Gastrocnemius medialis (tissue), 4 donors: Measurements from ENCODE around the gene HOXD12. TPM values are rescaled to one million over a fixed set of nuclear protein-coding genes. Genes with fewer than 3 reads are reported as not detected.

Source experiments
- ATAC-seq, 2 donors: fragments of 150-250 bp; one replicate each; pipeline ENCODE4 v1.9.1; 2016
- DNase-seq, 2 donors: peaks; one replicate each; pipeline ENCODE4 v3.0.0-alpha.2; 2019
- H3K27ac ChIP-seq, 4 donors: fragments of 200-600 bp; sonication (generic); 1 replicate in 1 of 4; 2 replicates in 3 of 4; pipeline ENCODE4 v1.5.1; 2016 to 2018; ENCODE audit warnings: mild to moderate bottlenecking in 2 of 4, moderate library complexity in 1 of 4
- H3K27me3 ChIP-seq, 3 donors: fragments of 200-600 bp; sonication (generic) in 2 of 3; 1 replicate in 1 of 3; 2 replicates in 2 of 3; pipeline versions ENCODE4 v1.5.1 to v1.6.0; 2016 to 2019; ENCODE audit warnings: mild to moderate bottlenecking in 1 of 3, moderate library complexity in 1 of 3
- H3K36me3 ChIP-seq, 2 donors: fragments of 200-600 bp; sonication (generic) in 1 of 2; one replicate each; pipeline ENCODE4 v1.5.1; 2017 to 2018
- H3K4me1 ChIP-seq, 2 donors: fragments of 200-600 bp; sonication (generic) in 1 of 2; one replicate each; pipeline ENCODE4 v1.5.1; 2016 to 2017; ENCODE audit warnings: mild to moderate bottlenecking in 2 of 2
- H3K4me3 ChIP-seq, 4 donors: fragments of 200-600 bp; sonication (generic) in 3 of 4; 1 replicate in 1 of 4; 2 replicates in 3 of 4; pipeline ENCODE4 v1.5.1; 2016 to 2019; ENCODE audit warnings: mild to moderate bottlenecking in 2 of 4
- H3K9me3 ChIP-seq, 3 donors: fragments of 200-600 bp; sonication (generic) in 2 of 3; 1 replicate in 1 of 3; 2 replicates in 2 of 3; pipeline ENCODE4 v1.5.1; 2016 to 2019
- POLR2A ChIP-seq, 2 donors: fragments of 450-650 bp; IDR thresholded peaks; one replicate each; pipeline ENCODE4 v1.6.1; 2017; ENCODE audit warnings: antibody characterized with exemption in 2 of 2, mild to moderate bottlenecking in 2 of 2, moderate library complexity in 2 of 2
- in situ Hi-C, 4 donors: fragments of 200-750 bp; cut with MboI; loops; one replicate each; pipeline versions ENCODE4 v1.15.0 to v1.8.0; 2017; ENCODE audit warnings: low sequenced_read_pairs in 4 of 4
- intact Hi-C: fragments of 100-400 bp; cut with DNase I; formaldehyde crosslinking; loops from one replicate; pipeline ENCODE4 v1.15.1; 2023; ENCODE audit warnings: low total_unique reads
- total RNA-seq, 4 donors: library from RNA; depleted of rRNA; stranded (reverse); fragments of >200 nt; gene quantifications; one replicate each; pipeline versions ENCODE4 v1.1.0 to v1.2.3, GENCODE V29; 2016
- TF ChIP-seq, protein P1 (sequence below), 5 experiments: fragments of 450-650 bp in 3 of 5; fragments of 200-600 bp in 2 of 5; sonication (generic) in 2 of 5; IDR thresholded peaks in 4 of 5; conservative IDR thresholded peaks in 1 of 5; 1 replicate in 4 of 5; 2 replicates in 1 of 5; pipeline ENCODE4 v1.5.1; 2016 to 2019; ENCODE audit warnings: antibody characterized with exemption in 5 of 5, mild to moderate bottlenecking in 3 of 5, moderate library complexity in 3 of 5

Gene HOXD12
- total RNA-seq, 4 donors from 2014 or later, result not detected

- peak overlapping the region; percentile 61 to 80 (median 74) for H3K4me3 ChIP-seq
- H3K27me3 ChIP-seq, result peaks cover 0 to 20% (median 19%) of the 10 kb centered on the region in 3 donors
- H3K36me3 ChIP-seq, result no peaks in the 10 kb centered on the region
- no peak for ATAC-seq
- no peaks in the 10 kb centered on the region for H3K9me3 ChIP-seq
- no peak for DNase-seq
- intact Hi-C loops (no loop called here), in situ Hi-C loops (loop anchor here in 3 of 4 donors (25.0 kb wide), 2 partner anchors 673 to 1023 kb away; no protein-coding TSS in a partner anchor)
- H3K4me1 ChIP-seq, result peaks cover 17 to 22% of the 10 kb centered on the region in 2 donors
- TF ChIP-seq POLR2A (IDR thresholded peaks at IDR 0.05), result no peak
- TF ChIP-seq, protein P1, sequence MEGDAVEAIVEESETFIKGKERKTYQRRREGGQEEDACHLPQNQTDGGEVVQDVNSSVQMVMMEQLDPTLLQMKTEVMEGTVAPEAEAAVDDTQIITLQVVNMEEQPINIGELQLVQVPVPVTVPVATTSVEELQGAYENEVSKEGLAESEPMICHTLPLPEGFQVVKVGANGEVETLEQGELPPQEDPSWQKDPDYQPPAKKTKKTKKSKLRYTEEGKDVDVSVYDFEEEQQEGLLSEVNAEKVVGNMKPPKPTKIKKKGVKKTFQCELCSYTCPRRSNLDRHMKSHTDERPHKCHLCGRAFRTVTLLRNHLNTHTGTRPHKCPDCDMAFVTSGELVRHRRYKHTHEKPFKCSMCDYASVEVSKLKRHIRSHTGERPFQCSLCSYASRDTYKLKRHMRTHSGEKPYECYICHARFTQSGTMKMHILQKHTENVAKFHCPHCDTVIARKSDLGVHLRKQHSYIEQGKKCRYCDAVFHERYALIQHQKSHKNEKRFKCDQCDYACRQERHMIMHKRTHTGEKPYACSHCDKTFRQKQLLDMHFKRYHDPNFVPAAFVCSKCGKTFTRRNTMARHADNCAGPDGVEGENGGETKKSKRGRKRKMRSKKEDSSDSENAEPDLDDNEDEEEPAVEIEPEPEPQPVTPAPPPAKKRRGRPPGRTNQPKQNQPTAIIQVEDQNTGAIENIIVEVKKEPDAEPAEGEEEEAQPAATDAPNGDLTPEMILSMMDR (IDR thresholded peaks at IDR 0.05 in 4 of 5, conservative IDR thresholded peaks at IDR 0.05 in 1 of 5), result no peak
- H3K27ac ChIP-seq, result peak overlapping the region; percentile 81 to 89 (median 86)
Measured at GRCh38 chr2:176138923-176139660, 39.5 kb downstream of the HOXD12 start.

DNA sequence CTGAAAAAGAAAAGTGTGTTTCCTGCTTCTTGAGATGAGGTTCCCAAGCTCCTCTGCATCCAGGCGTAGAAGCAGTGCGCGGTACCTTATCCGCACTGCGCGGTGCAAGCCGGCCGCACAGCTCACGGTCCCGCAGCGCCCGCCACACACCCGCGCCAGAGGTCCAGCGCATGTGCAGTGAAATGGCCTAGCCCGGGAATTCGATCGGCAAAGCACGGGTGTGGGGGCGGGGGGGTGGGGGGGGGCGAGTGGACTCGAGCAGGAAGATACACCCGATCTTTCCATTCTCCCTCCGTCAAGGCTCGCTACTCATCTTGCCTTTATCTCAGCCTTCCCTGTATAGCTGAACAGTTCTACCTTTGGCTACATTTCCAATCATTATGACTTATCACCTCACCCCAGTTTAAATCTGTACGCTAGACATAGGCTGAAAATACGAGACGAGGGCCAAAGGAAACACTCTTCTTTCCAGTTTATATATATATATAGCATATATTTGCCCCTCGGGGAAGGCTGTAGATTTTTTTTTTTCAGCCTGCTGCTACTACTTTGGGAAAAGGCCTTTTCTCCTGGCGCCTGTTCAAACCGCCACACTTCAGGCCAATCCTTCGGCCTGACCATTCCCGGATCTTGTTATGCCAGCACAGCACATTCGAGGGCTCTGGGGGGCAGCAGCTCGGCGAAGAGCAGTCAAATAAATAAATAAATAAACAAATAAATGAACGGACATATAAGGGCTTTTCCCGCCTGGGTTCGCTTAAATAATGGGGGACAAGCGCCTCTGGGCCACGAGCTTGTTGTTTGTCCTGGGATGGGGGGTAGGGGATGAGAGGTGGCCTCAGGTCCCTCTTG is 40.3 kb downstream of the HOXD12 start:
- no peak for DNase-seq
- in situ Hi-C loops, result loop anchor here in 3 of 4 donors (5.0 to 25.0 kb wide), 5 partner anchors 312 to 1022 kb away; no protein-coding TSS in a partner anchor
- peak overlapping the region; percentile 61 to 80 (median 74) for H3K4me3 ChIP-seq
- intact Hi-C loops, result loop anchor here (1.0 to 5.0 kb wide), 5 partner anchors 47 to 498 kb away; partner anchors contain the start of genes HOXD1 and MTX2
- no peaks in the 10 kb centered on the region for H3K9me3 ChIP-seq
- H3K27ac ChIP-seq, result peak overlapping the region; percentile 81 to 89 (median 86)
- peak; percentile 18 to 19 for ATAC-seq
- TF ChIP-seq POLR2A (IDR thresholded peaks at IDR 0.05), result peak in 1 of 2 donors; percentile 19
- TF ChIP-seq, protein P1 (IDR thresholded peaks at IDR 0.05 in 4 of 5, conservative IDR thresholded peaks at IDR 0.05 in 1 of 5), result no peak
- H3K36me3 ChIP-seq, result no peaks in the 10 kb centered on the region
- peaks cover 0 to 20% (median 19%) of the 10 kb centered on the region in 3 donors for H3K27me3 ChIP-seq
- H3K4me1 ChIP-seq, result peaks cover 16 to 20% of the 10 kb centered on the region in 2 donors

GRCh38 chr2:176140513-176141317 is 41.1 kb downstream of the HOXD12 start:
- intact Hi-C loops (loop anchor here (1.0 to 5.0 kb wide), 5 partner anchors 47 to 498 kb away; partner anchors contain the start of genes HOXD1 and MTX2), in situ Hi-C loops (loop anchor here in 3 of 4 donors (5.0 to 25.0 kb wide), 5 partner anchors 312 to 1022 kb away; no protein-coding TSS in a partner anchor)
- H3K9me3 ChIP-seq, result no peaks in the 10 kb centered on the region
- peak overlapping the region; percentile 61 to 80 (median 74) for H3K4me3 ChIP-seq
- H3K27ac ChIP-seq, result peak overlapping the region; percentile 81 to 89 (median 86)
- TF ChIP-seq, protein P1 (IDR thresholded peaks at IDR 0.05 in 4 of 5, conservative IDR thresholded peaks at IDR 0.05 in 1 of 5), result peak; percentile 86 to 95 (median 90)
- no peak for TF ChIP-seq POLR2A (IDR thresholded peaks at IDR 0.05)
- H3K4me1 ChIP-seq, result peaks cover 11 to 12% of the 10 kb centered on the region in 2 donors
- DNase-seq (peak in 1 of 2 donors; percentile 39), ATAC-seq (peak; percentile 53 to 69)
- peaks cover 0 to 23% (median 20%) of the 10 kb centered on the region in 3 donors for H3K27me3 ChIP-seq
- H3K36me3 ChIP-seq, result no peaks in the 10 kb centered on the region

GRCh38 chr2:176142281-176142680 is 42.7 kb downstream of the HOXD12 start:
- Histone ChIP-seq H3K9me3 (no peaks in the 10 kb centered on the region), H3K4me1 (peaks cover 6 to 12% of the 10 kb centered on the region in 2 donors), H3K27me3 (peaks cover 0 to 15% (median 14%) of the 10 kb centered on the region in 3 donors), H3K36me3 (no peaks in the 10 kb centered on the region), H3K4me3 (no peak overlapping the region), H3K27ac (no peak overlapping the region)
- intact Hi-C loops, result loop anchor here (5.0 kb wide), 1 partner anchor 45 kb away; the partner anchor contains the start of gene HOXD1
- DNase-seq (no peak), ATAC-seq (no peak)
- TF ChIP-seq, protein P1 (IDR thresholded peaks at IDR 0.05 in 4 of 5, conservative IDR thresholded peaks at IDR 0.05 in 1 of 5), result no peak
- TF ChIP-seq POLR2A (IDR thresholded peaks at IDR 0.05), result no peak
- in situ Hi-C loops, result loop anchor here in 3 of 4 donors (5.0 to 25.0 kb wide), 5 partner anchors 310 to 1020 kb away; no protein-coding TSS in a partner anchor
